GM12878 (cell line): ENCODE data around the gene SLC12A4. TPM values are rescaled to one million over a fixed set of nuclear protein-coding genes. Genes with fewer than 3 reads are reported as not detected.

Source experiments
- ATAC-seq: fragments of 200-7000 bp; cut with Tn5 transposase; 3 replicates; pipeline ENCODE4 v1.9.1; 2020; ENCODE audit warnings: mild to moderate bottlenecking, moderate library complexity
- BruUV-seq: library from RNA; stranded (reverse); fragments of 400-500 nt; replicated peaks from 2 replicates; lab custom pipeline; 2021; lab: Mats Ljungman, UMichigan
- CTCF ChIA-PET: fragments of 300-600 bp; sonication (Branson Sonifier 250); formaldehyde crosslinking; extraction: SDS; loops from one replicate; lab custom pipeline; 2021; ENCODE audit warnings: inconsistent platforms; lab: Yijun Ruan, JAX
- POLR2A ChIA-PET: fragments of 350-600 bp; formaldehyde crosslinking; extraction: SDS; loops from one replicate; lab custom pipeline; 2021; ENCODE audit warnings: inconsistent platforms; lab: Charles Lee
- RAD21 ChIA-PET: fragments of 300-600 bp; sonication (Branson Sonifier 250); formaldehyde crosslinking; loops from one replicate; lab custom pipeline; 2023; ENCODE audit warnings: antibody characterized with exemption; ENCODE audit not compliant: unreplicated experiment; lab: Charles Lee
- SMC1A ChIA-PET: fragments of 300-600 bp; sonication (Branson Sonifier 250); formaldehyde crosslinking; loops from one replicate; lab custom pipeline; 2023; ENCODE audit not compliant: unreplicated experiment, uncharacterized antibody; lab: Charles Lee
- DNase-seq: peaks from one replicate; pipeline ENCODE4 v3.0.0-alpha.2; 2011; ENCODE audit warnings: low read depth, low spot score
- FAIRE-seq: peaks from 3 replicates; lab custom pipeline; 2011; peaks lifted over from hg19 to GRCh38; lab: Jason Lieb, UNC
- H2AFZ ChIP-seq: 2 replicates; pipeline ENCODE4 v1.6.0; 2011; ENCODE audit warnings: low read depth, low read length, control low read depth; ENCODE audit not compliant: control insufficient read depth
- H3K27ac ChIP-seq: 2 replicates; pipeline ENCODE4 v1.5.1; 2011; ENCODE audit warnings: control low read depth; ENCODE audit not compliant: control insufficient read depth, insufficient read depth
- H3K27me3 ChIP-seq, 2 experiments: replicated peaks in 1 of 2; 2 replicates each; pipeline versions ENCODE4 v1.6.0 to v1.6.1; 2011; ENCODE audit warnings: low read length in 1 of 2; ENCODE audit not compliant: control insufficient read depth in 2 of 2, insufficient read depth in 2 of 2
- H3K36me3 ChIP-seq, 2 experiments: 2 replicates each; pipeline ENCODE4 v1.5.1; 2011; ENCODE audit warnings: low read length in 1 of 2; ENCODE audit not compliant: control insufficient read depth in 2 of 2, insufficient read depth in 2 of 2
- H3K4me1 ChIP-seq: 2 replicates; pipeline ENCODE4 v1.6.1; 2011; ENCODE audit warnings: mild to moderate bottlenecking, low read length, moderate library complexity, mixed read lengths; ENCODE audit not compliant: control insufficient read depth, insufficient read depth
- H3K4me2 ChIP-seq: 2 replicates; pipeline ENCODE4 v1.6.0; 2011; ENCODE audit warnings: control low read depth; ENCODE audit not compliant: control insufficient read depth, insufficient read depth
- H3K4me3 ChIP-seq: fragments of 200-600 bp; sonication (generic); 2 replicates; pipeline ENCODE4 v1.5.1; 2016
- H3K79me2 ChIP-seq: 2 replicates; pipeline ENCODE4 v1.6.0; 2011; ENCODE audit warnings: low read length; ENCODE audit not compliant: control insufficient read depth, insufficient read depth
- H3K9ac ChIP-seq: 2 replicates; pipeline ENCODE4 v1.8.0; 2011; ENCODE audit warnings: low read length, control low read depth, mixed read lengths; ENCODE audit not compliant: control insufficient read depth, insufficient read depth
- H3K9me3 ChIP-seq: replicated peaks from 3 replicates; pipeline ENCODE4 v1.5.1; 2011; ENCODE audit warnings: mild to moderate bottlenecking, low read length; ENCODE audit not compliant: control insufficient read depth, insufficient read depth
- H4K20me1 ChIP-seq: 2 replicates; pipeline ENCODE4 v1.6.0; 2011; ENCODE audit not compliant: control insufficient read depth, insufficient read depth
- CREM ChIP-seq: IDR thresholded peaks from 2 replicates; pipeline ENCODE4 v1.6.1; 2014; ENCODE audit warnings: antibody characterized with exemption, low read depth
- HCFC1 ChIP-seq: fragments of 150-350 bp; IDR thresholded peaks from 2 replicates; pipeline ENCODE4 v1.6.1; 2014; ENCODE audit warnings: low read length
- IKZF2 ChIP-seq, 2 experiments: fragments of 450-650 bp; IDR thresholded peaks; 2 replicates each; pipeline ENCODE4 v1.6.1; 2017; ENCODE audit warnings: mild to moderate bottlenecking in 2 of 2, moderate library complexity in 2 of 2
- KAT2A ChIP-seq: conservative IDR thresholded peaks from 2 replicates; pipeline ENCODE4 v1.6.1; 2011; ENCODE audit warnings: low read depth, low read length; ENCODE audit not compliant: control insufficient read depth
- KLF5 ChIP-seq: fragments of 450-650 bp; IDR thresholded peaks from 2 replicates; pipeline ENCODE4 v1.6.1; 2014; ENCODE audit warnings: mild to moderate bottlenecking; ENCODE audit not compliant: partially characterized antibody
- MEF2A ChIP-seq: IDR thresholded peaks from 2 replicates; pipeline ENCODE4 v1.6.1; 2011; ENCODE audit warnings: low read depth, mild to moderate bottlenecking, low read length, moderate library complexity; ENCODE audit not compliant: insufficient read depth
- MLLT1 ChIP-seq: fragments of 450-650 bp; IDR thresholded peaks from 2 replicates; pipeline ENCODE4 v1.6.1; 2016; ENCODE audit warnings: mild to moderate bottlenecking
- NFXL1 ChIP-seq: fragments of 450-650 bp; IDR thresholded peaks from 2 replicates; pipeline ENCODE4 v1.6.1; 2017; ENCODE audit warnings: antibody characterized with exemption, mild to moderate bottlenecking, borderline replicate concordance
- NR2C2 ChIP-seq: IDR thresholded peaks from 2 replicates; pipeline ENCODE4 v1.6.1; 2011; ENCODE audit warnings: borderline replicate concordance, low read depth; ENCODE audit not compliant: control insufficient read depth, insufficient read length
- NR2F1 ChIP-seq: fragments of 450-650 bp; conservative IDR thresholded peaks from 2 replicates; pipeline ENCODE4 v1.6.1; 2017; ENCODE audit warnings: mild to moderate bottlenecking
- NRF1 ChIP-seq: conservative IDR thresholded peaks from 2 replicates; pipeline ENCODE4 v1.6.1; 2011; ENCODE audit warnings: mild to moderate bottlenecking, low read depth, low read length, improper control_type of control experiment
- PAX8 ChIP-seq: fragments of 450-650 bp; IDR thresholded peaks from 2 replicates; pipeline ENCODE4 v1.6.1; 2017; ENCODE audit warnings: mild to moderate bottlenecking, moderate library complexity
- POLR2AphosphoS5 ChIP-seq: IDR thresholded peaks from 2 replicates; pipeline ENCODE4 v1.6.1; 2011; ENCODE audit warnings: mild to moderate bottlenecking, low read length, inconsistent platforms
- POU2F2 ChIP-seq: IDR thresholded peaks from 3 replicates; pipeline ENCODE4 v1.6.1; 2011; ENCODE audit warnings: low read depth, mild to moderate bottlenecking, low read length, borderline replicate concordance
- RB1 ChIP-seq: fragments of 450-650 bp; formaldehyde crosslinking; IDR thresholded peaks from 2 replicates; pipeline ENCODE4 v1.6.1; 2017; ENCODE audit warnings: mild to moderate bottlenecking, borderline replicate concordance
- RFX5 ChIP-seq: IDR thresholded peaks from 2 replicates; pipeline ENCODE4 v1.6.1; 2011; ENCODE audit warnings: low read depth, low read length, improper control_type of control experiment
- ZNF687 ChIP-seq: fragments of 450-650 bp; IDR thresholded peaks from 2 replicates; pipeline ENCODE4 v1.6.1; 2017; ENCODE audit warnings: mild to moderate bottlenecking, moderate library complexity
- WGBS: methylation state at CpG from one replicate; pipeline ENCODE4 v1.1.6; 2016; ENCODE audit warnings: low lambda C conversion rate; ENCODE audit not compliant: insufficient replicate concordance, insufficient coverage; ENCODE audit errors: missing lambda C conversion rate; 5-methylcytosine and 5-hydroxymethylcytosine counted together
- in situ Hi-C: fragments of 300-500 bp; cut with MboI; formaldehyde crosslinking; loops from 9 replicates; pipeline ENCODE4 v1.14.3; 2018; ENCODE audit warnings: mixed read lengths
- intact Hi-C: fragments of 100-400 bp; cut with micrococcal nuclease; formaldehyde crosslinking; loops from one replicate; pipeline ENCODE4 v1.14.2; 2022; ENCODE audit not compliant: unreplicated experiment
- polyA plus RNA-seq, 11 experiments: library from polyadenylated mRNA; depleted of rRNA in 4 of 11; unstranded in 6 of 11; stranded (reverse) in 5 of 11; fragments of >200 nt; fragmentation: Nextera tagmentation in 4 of 11; fragmentation: Illumina TruSeq in 1 of 11; extraction: Ambion mirVana in 4 of 11; extraction: Trizol in 1 of 11; gene quantifications; 1 replicate in 1 of 11; 2 replicates in 10 of 11; pipeline versions ENCODE4 v1.2.1 to v1.2.3, GENCODE V29; 2011 to 2016; ENCODE audit warnings: inconsistent platforms in 2 of 11, missing spikeins in 2 of 11, low read depth in 1 of 11
- total RNA-seq, 4 experiments: library from RNA; depleted of rRNA in 3 of 4; stranded (reverse); fragments of >200 nt in 3 of 4; fragmentation: Illumina TruSeq in 1 of 4; extraction: Trizol in 1 of 4; gene quantifications; 2 replicates each; pipeline versions ENCODE4 v1.2.1 to v1.2.3, GENCODE V29; 2013 to 2021

The SLC12A4 gene
- total and polyA plus RNA-seq, 10 of the 15 experiments (the other 5 are each of a cell fraction or from before 2014, with no cell fraction given): 0.95 to 39.9 (median 14.2) TPM

- DNase-seq (no peak), ATAC-seq (peak; percentile 92), FAIRE-seq (no peak)
- intact Hi-C loops: loop anchor here (1.0 to 2.0 kb wide), 4 partner anchors 30 to 236 kb away; partner anchors contain the start of genes DDX28 and DUS2
- BruUV-seq: no TSS peak
- peaks cover 39% of the 10 kb centered on the region for H3K4me1 ChIP-seq
- RAD21 ChIA-PET: interaction anchor here (0.6 to 1.3 kb wide), 10 partner anchors 8 to 461 kb away, joined by 3 to 5 read pairs (median 4); no protein-coding TSS in a partner anchor
- POLR2A ChIA-PET: interaction anchor here (0.6 kb wide), 1 partner anchor 302 kb away, joined by 4 read pairs; no protein-coding TSS in a partner anchor
- CTCF ChIA-PET: interaction anchor here (0.6 to 2.3 kb wide), 16 partner anchors 9 to 479 kb away, joined by 3 to 15 read pairs (median 4); partner anchors contain the start of genes DDX28 and DUS2
- under 1% methylated on average over 38 of the region's 39 CpGs for WGBS
- H3K27ac ChIP-seq: peak overlapping the region; percentile 64
- SMC1A ChIA-PET: interaction anchor here (1.2 to 1.8 kb wide), 3 partner anchors 48 to 473 kb away, joined by 3 to 11 read pairs (median 5); no protein-coding TSS in a partner anchor
- no peaks in the 10 kb centered on the region for H3K9me3 ChIP-seq
- H3K36me3 ChIP-seq: no peaks in the 10 kb centered on the region
- H2AFZ ChIP-seq: peak overlapping the region; percentile 78
- H3K27me3 ChIP-seq: no peaks in the 10 kb centered on the region
- no peaks in the 10 kb centered on the region for H3K79me2 ChIP-seq
- peak overlapping the region; percentile 24; the same call in 1 of the 2 replicates for H3K4me3 ChIP-seq
- in situ Hi-C loops: loop anchor here (5.0 kb wide), 1 partner anchor 234 kb away; no protein-coding TSS in a partner anchor
- peak overlapping the region; percentile 68 for H3K9ac ChIP-seq
- H4K20me1 ChIP-seq: no peaks in the 10 kb centered on the region
- peak overlapping the region; percentile 79 for H3K4me2 ChIP-seq
- TF ChIP-seq MEF2A (0 out of 2 replicates have a peak, but pooled peaks have one; percentile 13), CREM (0 out of 2 replicates have a peak, but pooled peaks have one; percentile 45), ZNF687 (peak; percentile 43; the same call in 1 of the 2 replicates), POLR2AphosphoS5 (no peak), RFX5 (no peak), NRF1 (no peak), RB1 (peak; percentile 94; the same call in 1 of the 2 replicates), IKZF2 (IDR thresholded peaks at IDR 0.05) (peak; percentile 38 to 45; a peak in 1 of 4 replicates), KAT2A (no peak), KLF5 (peak; percentile 33), HCFC1 (no peak), POU2F2 (no peak), NR2F1 (peak; percentile 85), PAX8 (no peak), NFXL1 (peak; percentile 97), MLLT1 (no peak), NR2C2 (no peak)
Measured at GRCh38 chr16:67993207-67994039, 25.0 kb upstream of the SLC12A4 start.
